Measurements from ENCODE around the gene PFN3. TPM values are rescaled to one million over a fixed set of nuclear protein-coding genes. Genes with fewer than 3 reads are reported as not detected.

Gene PFN3
- total and polyA plus RNA-seq, 10 donors = not detected

DNA sequence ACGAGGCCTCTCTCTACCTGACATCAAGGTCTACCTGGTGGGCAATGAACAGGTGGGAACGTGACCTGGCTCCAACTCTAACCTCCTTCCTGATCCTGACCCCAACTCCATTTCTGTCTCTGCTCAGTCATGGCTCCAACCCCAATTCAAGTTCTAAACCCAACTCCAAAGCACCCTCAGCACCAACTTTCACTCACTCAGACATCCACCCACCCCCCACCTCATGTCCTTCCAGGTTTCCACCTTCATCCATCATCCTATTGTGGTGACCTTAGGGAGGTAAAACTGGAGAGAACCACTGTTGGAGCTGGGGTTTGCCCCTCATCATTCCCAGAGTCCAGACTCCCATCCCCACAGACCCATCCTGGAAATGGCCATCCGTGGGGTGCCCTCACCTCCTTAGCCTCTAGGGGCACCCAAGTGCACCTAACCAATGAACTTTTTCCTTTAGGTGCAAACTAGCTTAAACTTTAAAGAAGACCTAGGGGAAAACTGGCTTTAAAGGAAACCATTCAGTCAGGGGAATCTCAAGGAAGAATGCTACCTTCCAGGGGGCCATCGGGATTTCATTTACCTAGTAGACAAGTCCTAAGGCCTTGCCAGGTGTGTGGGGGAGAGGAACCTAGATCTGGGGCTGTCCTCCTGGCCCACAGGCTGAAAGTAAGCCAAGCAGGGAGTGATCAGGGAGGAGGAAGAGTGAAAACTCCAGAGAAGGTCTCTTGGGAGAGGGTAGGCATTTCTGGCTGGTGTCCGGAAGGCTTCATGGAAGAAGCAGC, 31.4 kb downstream of the PFN3 start:
- Histone ChIP-seq H3K27ac (peak overlapping the region in 6 of 8 donors; percentile 7 to 90 (median 84)), H3K9me3 (no peaks in the 10 kb centered on the region), H3K27me3 (replicated peaks in 1 of 7) (no peaks in the 10 kb centered on the region), H3K4me3 (no peak overlapping the region), H3K4me1 (peaks cover 17 to 98% (median 78%) of the 10 kb centered on the region in 6 donors), H3K36me3 (peaks cover 0 to 89% (median 35%) of the 10 kb centered on the region in 6 donors)
- TF ChIP-seq, protein P1, sequence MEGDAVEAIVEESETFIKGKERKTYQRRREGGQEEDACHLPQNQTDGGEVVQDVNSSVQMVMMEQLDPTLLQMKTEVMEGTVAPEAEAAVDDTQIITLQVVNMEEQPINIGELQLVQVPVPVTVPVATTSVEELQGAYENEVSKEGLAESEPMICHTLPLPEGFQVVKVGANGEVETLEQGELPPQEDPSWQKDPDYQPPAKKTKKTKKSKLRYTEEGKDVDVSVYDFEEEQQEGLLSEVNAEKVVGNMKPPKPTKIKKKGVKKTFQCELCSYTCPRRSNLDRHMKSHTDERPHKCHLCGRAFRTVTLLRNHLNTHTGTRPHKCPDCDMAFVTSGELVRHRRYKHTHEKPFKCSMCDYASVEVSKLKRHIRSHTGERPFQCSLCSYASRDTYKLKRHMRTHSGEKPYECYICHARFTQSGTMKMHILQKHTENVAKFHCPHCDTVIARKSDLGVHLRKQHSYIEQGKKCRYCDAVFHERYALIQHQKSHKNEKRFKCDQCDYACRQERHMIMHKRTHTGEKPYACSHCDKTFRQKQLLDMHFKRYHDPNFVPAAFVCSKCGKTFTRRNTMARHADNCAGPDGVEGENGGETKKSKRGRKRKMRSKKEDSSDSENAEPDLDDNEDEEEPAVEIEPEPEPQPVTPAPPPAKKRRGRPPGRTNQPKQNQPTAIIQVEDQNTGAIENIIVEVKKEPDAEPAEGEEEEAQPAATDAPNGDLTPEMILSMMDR (IDR thresholded peaks at IDR 0.05 in 8 of 11, conservative IDR thresholded peaks at IDR 0.05 in 3 of 11) = peak in 10 of 11 experiments; percentile 23 to 78 (median 63)
- no peak for TF ChIP-seq POLR2AphosphoS5 (IDR thresholded peaks at IDR 0.05)
- no peak for TF ChIP-seq POLR2A (IDR thresholded peaks at IDR 0.05)
- no peak for DNase-seq
- 67 to 79% (median 75%) methylated on average over 5 of the region's 5 CpGs for WGBS, 5 donors
- intact Hi-C loops (cut with DNase I; ENCODE audit: low total_unique reads) = loop anchor here (10.0 kb wide), 1 partner anchor 54 kb away; the partner anchor contains the start of gene MXD3

DNA sequence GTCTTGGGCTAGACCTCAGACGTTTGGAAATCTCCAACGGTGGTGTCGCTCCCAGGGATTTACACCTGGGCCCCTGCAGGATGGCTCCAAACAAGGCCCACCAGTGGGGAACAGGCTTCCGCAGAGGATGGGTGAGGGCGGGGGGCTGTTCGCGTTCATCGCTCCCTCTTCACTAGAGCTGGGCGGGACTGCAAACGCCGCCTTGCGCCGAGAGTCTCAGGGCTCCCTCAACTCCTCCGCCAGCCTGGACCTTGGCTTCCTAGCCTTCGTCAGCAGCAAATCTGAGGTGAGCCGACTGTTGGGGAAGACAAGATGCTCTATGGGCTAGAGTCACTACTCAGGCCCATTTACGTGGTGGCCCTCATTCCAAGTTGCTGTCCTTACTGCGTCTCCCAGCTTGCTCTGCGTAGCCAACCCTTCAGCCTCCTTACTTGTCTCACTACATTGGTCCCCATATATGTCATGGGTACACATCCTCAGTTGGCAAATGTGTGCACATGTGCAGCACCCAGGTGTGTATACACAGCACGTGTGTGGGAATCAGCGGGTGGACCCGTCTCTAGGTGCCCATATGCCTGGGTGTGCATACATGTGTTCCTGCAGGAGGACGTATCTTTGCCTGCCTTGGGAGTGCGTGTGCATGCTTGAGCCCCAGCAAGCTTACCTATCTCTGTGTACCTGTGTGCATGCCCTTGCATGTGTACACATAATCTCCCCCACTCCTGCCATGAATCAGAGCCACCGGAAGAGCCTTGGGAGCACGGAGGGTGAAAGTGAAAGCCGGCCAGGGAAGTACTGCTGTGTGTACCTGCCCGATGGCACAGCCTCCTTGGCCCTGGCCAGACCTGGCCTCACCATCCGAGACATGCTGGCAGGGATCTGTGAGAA, 32.2 kb downstream of the PFN3 start:
- Histone ChIP-seq H3K4me3 (no peak overlapping the region), H3K27me3 (replicated peaks in 1 of 7) (no peaks in the 10 kb centered on the region), H3K9me3 (no peaks in the 10 kb centered on the region), H3K36me3 (peaks cover 0 to 81% (median 35%) of the 10 kb centered on the region in 6 donors), H3K4me1 (peaks cover 13 to 98% (median 78%) of the 10 kb centered on the region in 6 donors), H3K27ac (peak overlapping the region in 4 of 8 donors; percentile 7 to 90 (median 86))
- WGBS, 5 donors = 89 to 93% (median 92%) methylated on average over 25 to 29 of the region's 29 CpGs
- intact Hi-C loops (cut with DNase I; ENCODE audit: low total_unique reads) = loop anchor here (10.0 kb wide), 1 partner anchor 53 kb away; the partner anchor contains the start of gene MXD3
- TF ChIP-seq POLR2AphosphoS5 (IDR thresholded peaks at IDR 0.05) = no peak
- DNase-seq = no peak

DNA sequence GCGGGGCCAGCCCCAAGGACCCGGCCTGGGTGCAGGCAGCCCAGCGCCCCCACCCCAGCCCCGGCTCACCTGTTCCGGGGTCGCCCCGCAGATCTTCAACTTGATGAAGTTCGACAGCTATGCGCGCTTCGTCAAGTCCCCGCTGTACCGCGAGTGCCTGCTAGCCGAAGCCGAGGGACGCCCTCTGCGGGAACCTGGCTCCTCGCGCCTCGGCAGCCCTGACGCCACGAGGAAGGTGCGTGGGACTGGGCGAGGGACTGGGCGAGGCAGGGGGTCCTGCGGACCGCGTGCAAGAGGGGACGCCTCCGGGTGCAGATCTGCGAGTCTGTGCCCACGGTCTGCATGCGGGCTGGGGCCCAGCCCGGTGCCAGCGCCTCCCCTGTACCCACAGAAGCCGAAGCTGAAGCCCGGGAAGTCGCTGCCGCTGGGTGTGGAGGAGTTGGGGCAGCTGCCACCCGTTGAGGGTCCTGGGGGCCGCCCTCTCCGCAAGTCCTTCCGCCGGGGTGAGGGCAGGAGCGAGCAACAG, 33.1 kb downstream of the PFN3 start:
- intact Hi-C loops (cut with DNase I; ENCODE audit: low total_unique reads) = loop anchor here (10.0 kb wide), 1 partner anchor 53 kb away; the partner anchor contains the start of gene MXD3
- DNase-seq = no peak
- WGBS, 5 donors = 72 to 88% (median 84%) methylated on average over 28 to 46 of the region's 46 CpGs
- TF ChIP-seq POLR2AphosphoS5 (IDR thresholded peaks at IDR 0.05) (peak in 1 of 3 donors; percentile 19), POLR2A (IDR thresholded peaks at IDR 0.05) (no peak)
- TF ChIP-seq, protein P1 (IDR thresholded peaks at IDR 0.05 in 8 of 11, conservative IDR thresholded peaks at IDR 0.05 in 3 of 11) = no peak
- Histone ChIP-seq H3K27ac (peak overlapping the region in 5 of 8 donors; percentile 80 to 87 (median 83)), H3K36me3 (peaks cover 0 to 74% (median 34%) of the 10 kb centered on the region in 6 donors), H3K4me3 (peak overlapping the region in 6 of 8 donors; percentile 16 to 61 (median 26)), H3K27me3 (replicated peaks in 1 of 7) (no peaks in the 10 kb centered on the region), H3K9me3 (no peaks in the 10 kb centered on the region), H3K4me1 (peaks cover 10 to 98% (median 78%) of the 10 kb centered on the region in 6 donors)

Measured in spleen (tissue), 11 donors.